ENCODE results near the gene BPI. TPM values are rescaled to one million over a fixed set of nuclear protein-coding genes. Genes with fewer than 3 reads are reported as not detected.

The BPI gene
- total RNA-seq, 1 donor = under 0.01 TPM

GRCh38 chr20:38267901-38268514 lies 35.9 kb upstream of the BPI start:
- H3K79me2 ChIP-seq (ENCODE audit: insufficient read depth, low read length) = no peaks in the 10 kb centered on the region
- DNase-seq (ENCODE audit: insufficient read length, low spot score, missing footprints) = no peak
- H3K4me2 ChIP-seq (ENCODE audit: insufficient read depth, low read length) = no peak overlapping the region
- H3K4me3 ChIP-seq (ENCODE audit: insufficient read depth, low read length) = no peak overlapping the region
- H2AFZ ChIP-seq (ENCODE audit: low read length) = no peak overlapping the region
- no peak overlapping the region for H3K27ac ChIP-seq (ENCODE audit: low read depth, low read length)
- peaks cover 29% of the 10 kb centered on the region for H3K4me1 ChIP-seq (ENCODE audit: insufficient read depth, low read length)
- no peaks in the 10 kb centered on the region for H3K27me3 ChIP-seq (ENCODE audit: insufficient read depth, low read length)
- no peaks in the 10 kb centered on the region for H3K9me3 ChIP-seq (ENCODE audit: low read depth, low read length)
- H4K20me1 ChIP-seq (ENCODE audit: insufficient read depth, low read length) = no peaks in the 10 kb centered on the region
- no peaks in the 10 kb centered on the region for H3K36me3 ChIP-seq (ENCODE audit: insufficient read depth, low read length)
- no peak for TF ChIP-seq CTCF (IDR thresholded peaks at IDR 0.05; ENCODE audit: extremely low read depth, low read depth, low read length)

- Histone ChIP-seq H3K4me3 (ENCODE audit: insufficient read depth, low read length) (no peak overlapping the region), H4K20me1 (ENCODE audit: insufficient read depth, low read length) (no peaks in the 10 kb centered on the region), H3K36me3 (ENCODE audit: insufficient read depth, low read length) (no peaks in the 10 kb centered on the region), H3K4me2 (ENCODE audit: insufficient read depth, low read length) (no peak overlapping the region), H3K79me2 (ENCODE audit: insufficient read depth, low read length) (no peaks in the 10 kb centered on the region), H3K27me3 (ENCODE audit: insufficient read depth, low read length) (no peaks in the 10 kb centered on the region), H2AFZ (ENCODE audit: low read length) (no peak overlapping the region), H3K9me3 (ENCODE audit: low read depth, low read length) (no peaks in the 10 kb centered on the region), H3K27ac (ENCODE audit: low read depth, low read length) (no peak overlapping the region), H3K4me1 (ENCODE audit: insufficient read depth, low read length) (peaks cover 34% of the 10 kb centered on the region)
- DNase-seq (ENCODE audit: insufficient read length, low spot score, missing footprints) = no peak
- no peak for TF ChIP-seq CTCF (IDR thresholded peaks at IDR 0.05; ENCODE audit: extremely low read depth, low read depth, low read length)
Measured at GRCh38 chr20:38269040-38269439, 34.9 kb upstream of the BPI start.

GRCh38 chr20:38269715-38270114 lies 34.2 kb upstream of the BPI start:
- TF ChIP-seq CTCF (IDR thresholded peaks at IDR 0.05; ENCODE audit: extremely low read depth, low read depth, low read length) = no peak
- no peak overlapping the region for H3K27ac ChIP-seq (ENCODE audit: low read depth, low read length)
- peaks cover 4% of the 10 kb centered on the region for H3K9me3 ChIP-seq (ENCODE audit: low read depth, low read length)
- no peaks in the 10 kb centered on the region for H3K79me2 ChIP-seq (ENCODE audit: insufficient read depth, low read length)
- no peak overlapping the region for H2AFZ ChIP-seq (ENCODE audit: low read length)
- no peaks in the 10 kb centered on the region for H3K27me3 ChIP-seq (ENCODE audit: insufficient read depth, low read length)
- H3K4me2 ChIP-seq (ENCODE audit: insufficient read depth, low read length) = no peak overlapping the region
- no peaks in the 10 kb centered on the region for H3K36me3 ChIP-seq (ENCODE audit: insufficient read depth, low read length)
- no peaks in the 10 kb centered on the region for H4K20me1 ChIP-seq (ENCODE audit: insufficient read depth, low read length)
- H3K4me1 ChIP-seq (ENCODE audit: insufficient read depth, low read length) = peaks cover 34% of the 10 kb centered on the region
- DNase-seq (ENCODE audit: insufficient read length, low spot score, missing footprints) = no peak
- H3K4me3 ChIP-seq (ENCODE audit: insufficient read depth, low read length) = no peak overlapping the region

- Histone ChIP-seq H3K4me3 (ENCODE audit: insufficient read depth, low read length) (no peak overlapping the region), H3K27ac (ENCODE audit: low read depth, low read length) (peak overlapping the region; percentile 41), H3K79me2 (ENCODE audit: insufficient read depth, low read length) (no peaks in the 10 kb centered on the region), H3K4me1 (ENCODE audit: insufficient read depth, low read length) (peaks cover 45% of the 10 kb centered on the region), H3K36me3 (ENCODE audit: insufficient read depth, low read length) (no peaks in the 10 kb centered on the region), H3K27me3 (ENCODE audit: insufficient read depth, low read length) (no peaks in the 10 kb centered on the region), H3K9me3 (ENCODE audit: low read depth, low read length) (peaks cover 4% of the 10 kb centered on the region), H4K20me1 (ENCODE audit: insufficient read depth, low read length) (no peaks in the 10 kb centered on the region), H2AFZ (ENCODE audit: low read length) (no peak overlapping the region), H3K4me2 (ENCODE audit: insufficient read depth, low read length) (peak overlapping the region; percentile 49)
- TF ChIP-seq CTCF (IDR thresholded peaks at IDR 0.05; ENCODE audit: extremely low read depth, low read depth, low read length) = no peak
- peak; percentile 97 for DNase-seq (ENCODE audit: insufficient read length, low spot score, missing footprints)
Measured at GRCh38 chr20:38270869-38271605, 32.9 kb upstream of the BPI start.

Measured in osteoblast (primary cell).